ENCODE results near the gene ATM.
A peak's percentile ranks its signal among the peaks of the same experiment; 100 is the strongest.

ATM gene

GRCh38 chr11:108206171-108206570 lies 16.7 kb upstream of the ATM start:
- no peak overlapping the region for H3K27ac ChIP-seq (ENCODE audit: low read depth, low read length)
- H3K9ac ChIP-seq (ENCODE audit: low read length) = no peak overlapping the region
- H3K36me3 ChIP-seq (ENCODE audit: insufficient read depth, low read length) = peaks cover 10% of the 10 kb centered on the region
- H3K4me1 ChIP-seq (ENCODE audit: insufficient read depth, low read length) = no peaks in the 10 kb centered on the region
- H3K4me3 ChIP-seq (ENCODE audit: low read depth in 1 of 2, low read length in 2 of 2) = no peak overlapping the region
- no peaks in the 10 kb centered on the region for H3K9me3 ChIP-seq (ENCODE audit: low read length)
- no peaks in the 10 kb centered on the region for H3K27me3 ChIP-seq (ENCODE audit: control insufficient read depth in 1 of 2, insufficient read depth in 2 of 2, low read length in 2 of 2)

GRCh38 chr11:108206969-108207682 lies 15.7 kb upstream of the ATM start:
- Histone ChIP-seq H3K36me3 (ENCODE audit: insufficient read depth, low read length) (peaks cover 10% of the 10 kb centered on the region), H3K9ac (ENCODE audit: low read length) (no peak overlapping the region), H3K9me3 (ENCODE audit: low read length) (no peaks in the 10 kb centered on the region), H3K27ac (ENCODE audit: low read depth, low read length) (no peak overlapping the region), H3K4me1 (ENCODE audit: insufficient read depth, low read length) (no peaks in the 10 kb centered on the region), H3K27me3 (ENCODE audit: control insufficient read depth in 1 of 2, insufficient read depth in 2 of 2, low read length in 2 of 2) (no peaks in the 10 kb centered on the region), H3K4me3 (ENCODE audit: low read depth in 1 of 2, low read length in 2 of 2) (no peak overlapping the region)

GRCh38 chr11:108207683-108208060 lies 15.2 kb upstream of the ATM start:
- Histone ChIP-seq H3K27ac (ENCODE audit: low read depth, low read length) (no peak overlapping the region), H3K27me3 (ENCODE audit: control insufficient read depth in 1 of 2, insufficient read depth in 2 of 2, low read length in 2 of 2) (no peaks in the 10 kb centered on the region), H3K36me3 (ENCODE audit: insufficient read depth, low read length) (peaks cover 10% of the 10 kb centered on the region), H3K9me3 (ENCODE audit: low read length) (no peaks in the 10 kb centered on the region), H3K4me3 (ENCODE audit: low read depth in 1 of 2, low read length in 2 of 2) (no peak overlapping the region), H3K4me1 (ENCODE audit: insufficient read depth, low read length) (no peaks in the 10 kb centered on the region), H3K9ac (ENCODE audit: low read length) (no peak overlapping the region)

- no peaks in the 10 kb centered on the region for H3K9me3 ChIP-seq (ENCODE audit: low read length)
- H3K36me3 ChIP-seq (ENCODE audit: insufficient read depth, low read length) = peaks cover 10% of the 10 kb centered on the region
- no peaks in the 10 kb centered on the region for H3K27me3 ChIP-seq (ENCODE audit: control insufficient read depth in 1 of 2, insufficient read depth in 2 of 2, low read length in 2 of 2)
- H3K9ac ChIP-seq (ENCODE audit: low read length) = no peak overlapping the region
- H3K27ac ChIP-seq (ENCODE audit: low read depth, low read length) = no peak overlapping the region
- no peak overlapping the region for H3K4me3 ChIP-seq (ENCODE audit: low read depth in 1 of 2, low read length in 2 of 2)
- no peaks in the 10 kb centered on the region for H3K4me1 ChIP-seq (ENCODE audit: insufficient read depth, low read length)
Measured at GRCh38 chr11:108210441-108210840, 12.4 kb upstream of the ATM start.

- H3K36me3 ChIP-seq (ENCODE audit: insufficient read depth, low read length) = no peaks in the 10 kb centered on the region
- no peaks in the 10 kb centered on the region for H3K4me1 ChIP-seq (ENCODE audit: insufficient read depth, low read length)
Measured at GRCh38 chr11:108213784-108214183, 9.1 kb upstream of the ATM start.

GRCh38 chr11:108216988-108217387 lies 5.9 kb upstream of the ATM start:
- Histone ChIP-seq H3K27me3 (ENCODE audit: control insufficient read depth in 1 of 2, insufficient read depth in 2 of 2, low read length in 2 of 2) (no peaks in the 10 kb centered on the region), H3K4me3 (ENCODE audit: low read depth in 1 of 2, low read length in 2 of 2) (no peak overlapping the region), H3K9me3 (ENCODE audit: low read length) (no peaks in the 10 kb centered on the region), H3K27ac (ENCODE audit: low read depth, low read length) (no peak overlapping the region), H3K9ac (ENCODE audit: low read length) (no peak overlapping the region), H3K36me3 (ENCODE audit: insufficient read depth, low read length) (no peaks in the 10 kb centered on the region), H3K4me1 (ENCODE audit: insufficient read depth, low read length) (peaks cover 14% of the 10 kb centered on the region)

More at GRCh38 chr11:108213784-108214183, 9.1 kb upstream of the ATM start:
- no peak overlapping the region for H3K9ac ChIP-seq (ENCODE audit: low read length)
- H3K27ac ChIP-seq (ENCODE audit: low read depth, low read length) = no peak overlapping the region
- H3K27me3 ChIP-seq (ENCODE audit: control insufficient read depth in 1 of 2, insufficient read depth in 2 of 2, low read length in 2 of 2) = no peaks in the 10 kb centered on the region
- no peak overlapping the region for H3K4me3 ChIP-seq (ENCODE audit: low read depth in 1 of 2, low read length in 2 of 2)
- no peaks in the 10 kb centered on the region for H3K9me3 ChIP-seq (ENCODE audit: low read length)

DNA sequence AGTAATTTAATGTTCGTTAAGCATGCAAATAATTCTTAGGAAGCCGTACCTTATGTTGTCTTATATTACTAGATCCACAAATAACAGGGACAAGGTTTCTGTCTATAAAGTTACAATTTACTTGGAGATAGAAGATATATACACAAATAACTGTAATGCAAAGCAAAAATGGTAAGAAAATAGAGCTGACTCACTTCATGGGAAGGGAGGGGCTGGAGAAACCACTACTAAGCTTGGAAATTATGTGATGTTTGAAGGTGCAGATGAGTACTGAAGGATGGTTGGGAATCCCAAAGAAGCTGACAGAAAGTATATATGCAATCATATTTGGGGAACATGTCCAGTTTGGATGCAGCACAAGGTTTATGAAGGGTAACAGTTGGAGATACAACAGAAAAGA lies 4.4 kb upstream of the ATM start:
- Histone ChIP-seq H3K9me3 (ENCODE audit: low read length) (no peaks in the 10 kb centered on the region), H3K4me1 (ENCODE audit: insufficient read depth, low read length) (peaks cover 14% of the 10 kb centered on the region), H3K36me3 (ENCODE audit: insufficient read depth, low read length) (no peaks in the 10 kb centered on the region), H3K9ac (ENCODE audit: low read length) (no peak overlapping the region), H3K4me3 (ENCODE audit: low read depth in 1 of 2, low read length in 2 of 2) (no peak overlapping the region), H3K27ac (ENCODE audit: low read depth, low read length) (no peak overlapping the region), H3K27me3 (ENCODE audit: control insufficient read depth in 1 of 2, insufficient read depth in 2 of 2, low read length in 2 of 2) (no peaks in the 10 kb centered on the region)

GRCh38 chr11:108218912-108219783 lies 3.7 kb upstream of the ATM start:
- Histone ChIP-seq H3K4me3 (ENCODE audit: low read depth in 1 of 2, low read length in 2 of 2) (no peak overlapping the region), H3K4me1 (ENCODE audit: insufficient read depth, low read length) (peaks cover 20% of the 10 kb centered on the region), H3K9ac (ENCODE audit: low read length) (no peak overlapping the region), H3K9me3 (ENCODE audit: low read length) (no peaks in the 10 kb centered on the region), H3K36me3 (ENCODE audit: insufficient read depth, low read length) (no peaks in the 10 kb centered on the region), H3K27ac (ENCODE audit: low read depth, low read length) (no peak overlapping the region), H3K27me3 (ENCODE audit: control insufficient read depth in 1 of 2, insufficient read depth in 2 of 2, low read length in 2 of 2) (no peaks in the 10 kb centered on the region)

DNA sequence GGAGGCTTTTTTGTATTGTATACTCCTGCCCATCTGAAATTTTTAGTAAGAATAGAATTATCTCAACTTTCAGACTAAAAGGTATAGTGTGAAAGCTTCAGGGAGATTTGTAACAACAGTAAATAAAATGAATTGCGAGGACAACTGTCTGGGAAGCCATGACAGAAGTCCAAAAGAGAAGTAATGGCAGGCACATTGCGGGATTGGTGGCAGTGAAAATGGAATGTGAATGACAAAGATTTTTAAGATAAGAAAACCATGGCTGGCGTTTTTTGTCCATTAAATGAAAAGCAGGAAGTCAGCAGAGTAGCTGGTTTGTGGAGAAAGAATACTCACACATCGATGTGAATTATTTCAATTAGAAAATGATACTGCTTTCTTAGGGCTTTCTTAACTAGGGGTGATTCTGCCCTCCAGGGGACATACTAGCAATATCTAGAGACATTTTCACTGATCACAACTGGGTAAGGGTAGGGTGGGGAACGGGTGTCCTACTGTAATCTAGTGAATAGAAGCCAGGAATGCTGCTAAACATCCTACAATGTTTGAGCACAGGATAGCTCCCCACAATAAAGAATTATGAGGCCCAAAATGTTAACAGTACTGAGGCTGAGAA lies 2.0 kb upstream of the ATM start:
- H3K4me1 ChIP-seq (ENCODE audit: insufficient read depth, low read length) = peaks cover 33% of the 10 kb centered on the region
- peak overlapping the region in 1 of 2 donors; percentile 98 for H3K4me3 ChIP-seq (ENCODE audit: low read depth in 1 of 2, low read length in 2 of 2)
- no peaks in the 10 kb centered on the region for H3K36me3 ChIP-seq (ENCODE audit: insufficient read depth, low read length)
- no peaks in the 10 kb centered on the region for H3K9me3 ChIP-seq (ENCODE audit: low read length)
- no peaks in the 10 kb centered on the region for H3K27me3 ChIP-seq (ENCODE audit: control insufficient read depth in 1 of 2, insufficient read depth in 2 of 2, low read length in 2 of 2)
- no peak overlapping the region for H3K27ac ChIP-seq (ENCODE audit: low read depth, low read length)
- peak overlapping the region; percentile 99 for H3K9ac ChIP-seq (ENCODE audit: low read length)

GRCh38 chr11:108221371-108221770 lies 1.5 kb upstream of the ATM start:
- Histone ChIP-seq H3K27me3 (ENCODE audit: control insufficient read depth in 1 of 2, insufficient read depth in 2 of 2, low read length in 2 of 2) (no peaks in the 10 kb centered on the region), H3K4me1 (ENCODE audit: insufficient read depth, low read length) (peaks cover 33% of the 10 kb centered on the region), H3K9me3 (ENCODE audit: low read length) (no peaks in the 10 kb centered on the region), H3K36me3 (ENCODE audit: insufficient read depth, low read length) (no peaks in the 10 kb centered on the region), H3K27ac (ENCODE audit: low read depth, low read length) (peak overlapping the region; percentile 99), H3K9ac (ENCODE audit: low read length) (peak overlapping the region; percentile 99), H3K4me3 (ENCODE audit: low read depth in 1 of 2, low read length in 2 of 2) (peak overlapping the region; percentile 61 to 98)

GRCh38 chr11:108221911-108222573 lies 825 bp upstream of the ATM start:
- Histone ChIP-seq H3K9ac (ENCODE audit: low read length) (peak overlapping the region; percentile 99), H3K4me1 (ENCODE audit: insufficient read depth, low read length) (peaks cover 33% of the 10 kb centered on the region), H3K27ac (ENCODE audit: low read depth, low read length) (peak overlapping the region; percentile 99), H3K9me3 (ENCODE audit: low read length) (no peaks in the 10 kb centered on the region), H3K27me3 (ENCODE audit: control insufficient read depth in 1 of 2, insufficient read depth in 2 of 2, low read length in 2 of 2) (no peaks in the 10 kb centered on the region), H3K36me3 (ENCODE audit: insufficient read depth, low read length) (no peaks in the 10 kb centered on the region), H3K4me3 (ENCODE audit: low read depth in 1 of 2, low read length in 2 of 2) (peak overlapping the region; percentile 61 to 98)

All from muscle layer of colon (tissue), 2 donors.